Mammary epithelial cell (primary cell): ENCODE measurements around the gene MAPK4.
"Not testable (repeated sequence)": the region's sequence is repeated elsewhere in the genome, so short reads cannot be mapped to it uniquely, and the experiment has no call there.

Source experiments
- EZH2 ChIP-seq: IDR thresholded peaks from 2 replicates; pipeline ENCODE4 v1.6.1; 2012; ENCODE audit warnings: low read length, inconsistent platforms, borderline replicate concordance
- TF ChIP-seq, protein P1 (sequence below), 2 donors: IDR thresholded peaks in 1 of 2; conservative IDR thresholded peaks in 1 of 2; 2 replicates each; pipeline ENCODE4 v1.5.1; 2011 to 2012; ENCODE audit warnings: inconsistent platforms in 2 of 2, low read length in 2 of 2, mild to moderate bottlenecking in 2 of 2, control low read depth in 1 of 2, low read depth in 1 of 2; ENCODE audit not compliant: insufficient read depth in 1 of 2; ENCODE audit errors: extremely low read depth in 1 of 2

GRCh38 chr18:50533822-50534221 lies 26.1 kb upstream of the MAPK4 start:
- TF ChIP-seq, protein P1, sequence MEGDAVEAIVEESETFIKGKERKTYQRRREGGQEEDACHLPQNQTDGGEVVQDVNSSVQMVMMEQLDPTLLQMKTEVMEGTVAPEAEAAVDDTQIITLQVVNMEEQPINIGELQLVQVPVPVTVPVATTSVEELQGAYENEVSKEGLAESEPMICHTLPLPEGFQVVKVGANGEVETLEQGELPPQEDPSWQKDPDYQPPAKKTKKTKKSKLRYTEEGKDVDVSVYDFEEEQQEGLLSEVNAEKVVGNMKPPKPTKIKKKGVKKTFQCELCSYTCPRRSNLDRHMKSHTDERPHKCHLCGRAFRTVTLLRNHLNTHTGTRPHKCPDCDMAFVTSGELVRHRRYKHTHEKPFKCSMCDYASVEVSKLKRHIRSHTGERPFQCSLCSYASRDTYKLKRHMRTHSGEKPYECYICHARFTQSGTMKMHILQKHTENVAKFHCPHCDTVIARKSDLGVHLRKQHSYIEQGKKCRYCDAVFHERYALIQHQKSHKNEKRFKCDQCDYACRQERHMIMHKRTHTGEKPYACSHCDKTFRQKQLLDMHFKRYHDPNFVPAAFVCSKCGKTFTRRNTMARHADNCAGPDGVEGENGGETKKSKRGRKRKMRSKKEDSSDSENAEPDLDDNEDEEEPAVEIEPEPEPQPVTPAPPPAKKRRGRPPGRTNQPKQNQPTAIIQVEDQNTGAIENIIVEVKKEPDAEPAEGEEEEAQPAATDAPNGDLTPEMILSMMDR (conservative IDR thresholded peaks at IDR 0.05 in 1 of 2, IDR thresholded peaks at IDR 0.05 in 1 of 2; ENCODE audit: extremely low read depth in 1 of 2, insufficient read depth in 1 of 2, low read depth in 1 of 2, low read length in 2 of 2), result not testable (repeated sequence)
- not testable (repeated sequence) for TF ChIP-seq EZH2
